Measurements from ENCODE around the gene URI1. TPM values are rescaled to one million over a fixed set of nuclear protein-coding genes. Genes with fewer than 3 reads are reported as not detected.
A peak's percentile ranks its signal among the peaks of the same experiment; 100 is the strongest.

The URI1 gene
- total and polyA plus RNA-seq, 10 donors: 23.8 to 64.6 (median 52.4) TPM

DNA sequence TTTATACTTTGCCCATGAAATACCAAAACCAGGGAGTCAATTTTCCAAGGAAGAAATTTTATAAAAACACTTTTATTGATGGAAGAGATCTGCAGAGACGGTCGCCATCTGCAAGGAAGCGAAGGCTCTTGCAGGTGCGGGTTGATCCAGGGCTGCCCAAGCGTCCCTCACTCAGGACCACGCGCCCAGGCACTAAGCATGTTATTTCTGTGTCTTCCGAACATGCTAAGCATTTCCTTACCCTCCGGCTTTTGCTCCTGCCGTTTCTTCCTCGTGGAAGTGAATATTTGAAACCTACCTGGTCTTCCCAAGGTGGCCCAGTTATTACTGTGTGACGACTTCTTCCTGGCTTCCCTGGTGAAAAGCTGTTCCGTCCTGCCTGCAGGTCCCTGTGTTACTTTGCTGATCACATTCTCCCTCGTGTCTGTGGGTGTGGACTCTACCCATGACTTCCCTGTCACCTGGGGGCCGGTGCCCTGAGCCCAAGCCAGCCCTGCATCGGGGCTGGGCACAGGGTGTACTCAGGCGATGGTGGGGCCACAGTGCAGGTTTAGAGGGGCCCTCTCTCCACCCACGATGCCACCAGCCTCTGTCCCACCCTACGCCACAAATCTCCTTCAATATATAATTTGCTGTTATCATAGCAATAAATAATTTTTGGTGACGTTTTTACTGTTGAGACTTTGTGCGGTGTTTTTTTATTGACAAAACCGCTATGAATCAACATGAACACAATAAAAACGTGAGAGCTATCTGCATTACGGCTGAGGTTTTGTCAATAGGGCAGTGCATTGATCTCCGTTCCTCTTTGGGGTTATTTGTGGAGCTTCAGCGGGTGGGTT is 119.4 kb downstream of the URI1 start:
- H3K27me3 ChIP-seq (replicated peaks in 1 of 7): peaks cover 0 to 37% (median 0%) of the 10 kb centered on the region in 7 donors
- H3K27ac ChIP-seq: no peak overlapping the region
- peaks cover 0 to 7% (median 0%) of the 10 kb centered on the region in 8 donors for H3K9me3 ChIP-seq
- H3K4me3 ChIP-seq: no peak overlapping the region
- H3K36me3 ChIP-seq: no peaks in the 10 kb centered on the region
- no peak for TF ChIP-seq POLR2A (IDR thresholded peaks at IDR 0.05)
- no peak for TF ChIP-seq POLR2AphosphoS5 (IDR thresholded peaks at IDR 0.05)
- TF ChIP-seq, protein P1, sequence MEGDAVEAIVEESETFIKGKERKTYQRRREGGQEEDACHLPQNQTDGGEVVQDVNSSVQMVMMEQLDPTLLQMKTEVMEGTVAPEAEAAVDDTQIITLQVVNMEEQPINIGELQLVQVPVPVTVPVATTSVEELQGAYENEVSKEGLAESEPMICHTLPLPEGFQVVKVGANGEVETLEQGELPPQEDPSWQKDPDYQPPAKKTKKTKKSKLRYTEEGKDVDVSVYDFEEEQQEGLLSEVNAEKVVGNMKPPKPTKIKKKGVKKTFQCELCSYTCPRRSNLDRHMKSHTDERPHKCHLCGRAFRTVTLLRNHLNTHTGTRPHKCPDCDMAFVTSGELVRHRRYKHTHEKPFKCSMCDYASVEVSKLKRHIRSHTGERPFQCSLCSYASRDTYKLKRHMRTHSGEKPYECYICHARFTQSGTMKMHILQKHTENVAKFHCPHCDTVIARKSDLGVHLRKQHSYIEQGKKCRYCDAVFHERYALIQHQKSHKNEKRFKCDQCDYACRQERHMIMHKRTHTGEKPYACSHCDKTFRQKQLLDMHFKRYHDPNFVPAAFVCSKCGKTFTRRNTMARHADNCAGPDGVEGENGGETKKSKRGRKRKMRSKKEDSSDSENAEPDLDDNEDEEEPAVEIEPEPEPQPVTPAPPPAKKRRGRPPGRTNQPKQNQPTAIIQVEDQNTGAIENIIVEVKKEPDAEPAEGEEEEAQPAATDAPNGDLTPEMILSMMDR (IDR thresholded peaks at IDR 0.05 in 8 of 11, conservative IDR thresholded peaks at IDR 0.05 in 3 of 11): no peak
- 81 to 85% (median 83%) methylated on average over 26 of the region's 26 CpGs for WGBS, 5 donors
- H3K4me1 ChIP-seq: no peaks in the 10 kb centered on the region
- peak; percentile 46 for DNase-seq
- intact Hi-C loops (cut with DNase I; ENCODE audit: low total_unique reads): no loop called here

DNA sequence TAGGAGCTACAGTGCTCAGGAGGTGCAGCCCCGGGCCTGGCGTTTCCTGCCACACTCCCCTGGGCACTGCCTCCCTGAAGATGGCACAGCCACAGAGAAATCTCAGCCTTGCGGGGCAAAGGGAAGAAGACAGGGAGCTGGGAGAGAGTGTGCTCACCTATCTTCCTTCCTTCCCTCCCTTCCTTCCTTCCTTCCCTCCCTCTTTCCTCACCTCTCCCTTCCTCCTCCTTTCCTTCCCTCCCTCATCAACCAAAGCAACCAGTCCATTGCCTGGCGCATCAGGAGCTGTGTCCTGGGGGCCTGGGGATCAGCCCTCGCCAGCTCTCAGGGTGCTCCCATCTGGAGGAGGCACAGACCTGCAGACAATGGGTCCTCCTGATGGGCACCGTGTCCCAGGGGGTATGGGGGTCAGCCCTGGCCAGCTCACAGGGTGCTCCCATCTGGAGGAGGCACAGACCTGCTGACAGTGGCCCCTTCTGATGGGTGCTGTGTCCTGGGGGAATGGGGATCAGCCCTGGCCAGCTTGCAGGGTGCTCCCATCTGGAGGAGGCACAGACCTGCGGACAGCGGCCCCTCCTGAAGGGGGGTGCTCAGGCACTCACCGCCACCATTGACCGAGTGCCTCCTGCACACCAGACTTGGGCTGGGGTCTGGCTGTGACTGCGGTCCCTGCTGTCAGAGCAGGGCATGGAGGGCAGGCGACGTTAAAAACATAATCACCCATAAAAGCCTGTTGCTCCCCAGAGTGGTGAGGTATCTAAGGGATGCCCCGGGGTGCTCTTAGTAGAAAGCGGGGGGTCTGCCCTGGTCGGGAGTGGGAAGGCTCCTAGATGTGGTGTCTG is 120.2 kb downstream of the URI1 start:
- Histone ChIP-seq H3K9me3 (no peaks in the 10 kb centered on the region), H3K4me3 (no peak overlapping the region), H3K4me1 (no peaks in the 10 kb centered on the region), H3K36me3 (no peaks in the 10 kb centered on the region), H3K27ac (no peak overlapping the region), H3K27me3 (replicated peaks in 1 of 7) (peaks cover 0 to 37% (median 0%) of the 10 kb centered on the region in 7 donors)
- TF ChIP-seq POLR2AphosphoS5 (IDR thresholded peaks at IDR 0.05) (no peak), POLR2A (IDR thresholded peaks at IDR 0.05) (no peak)
- TF ChIP-seq, protein P1 (IDR thresholded peaks at IDR 0.05 in 8 of 11, conservative IDR thresholded peaks at IDR 0.05 in 3 of 11): no peak
- intact Hi-C loops (cut with DNase I; ENCODE audit: low total_unique reads): no loop called here
- peak; percentile 65 for DNase-seq
- 70 to 83% (median 79%) methylated on average over 11 to 16 of the region's 16 CpGs for WGBS, 5 donors

DNA sequence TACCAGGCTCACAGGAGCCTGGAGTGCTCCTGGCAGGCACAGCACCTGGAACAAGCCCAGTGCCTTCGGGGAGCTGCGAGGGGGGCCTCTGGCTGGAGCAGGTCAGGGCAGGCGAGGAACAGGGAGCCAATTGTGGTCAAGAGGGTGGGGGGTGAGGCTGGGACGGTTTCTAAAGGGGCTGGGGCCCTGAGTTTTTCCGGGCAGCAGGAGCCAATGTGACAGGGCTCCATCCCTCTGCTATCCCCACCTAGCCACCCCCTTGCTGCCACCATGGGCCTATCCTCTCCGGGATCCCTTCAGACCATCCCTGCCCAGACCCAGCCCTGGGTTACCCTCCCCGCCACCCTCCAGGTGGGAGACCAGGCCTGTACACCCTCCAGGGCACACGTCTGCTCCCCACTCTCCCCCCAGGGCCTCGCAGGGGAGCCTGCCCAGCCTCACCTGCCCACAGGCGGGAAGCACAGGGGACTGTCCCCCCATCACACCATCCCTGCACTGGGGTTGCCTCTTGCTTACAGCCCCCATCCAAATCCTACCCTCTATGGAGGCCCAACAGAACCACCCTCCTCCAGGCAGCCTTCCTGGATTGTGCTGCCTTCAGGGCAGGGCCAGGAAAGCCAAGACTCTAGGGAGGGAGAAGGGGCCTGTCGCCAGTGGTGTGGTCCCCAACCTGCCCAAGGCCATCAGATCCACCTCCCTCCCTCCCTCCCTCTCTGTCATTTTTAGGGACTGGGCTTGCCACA is 121.0 kb downstream of the URI1 start:
- Histone ChIP-seq H3K36me3 (no peaks in the 10 kb centered on the region), H3K27me3 (replicated peaks in 1 of 7) (peaks cover 0 to 37% (median 0%) of the 10 kb centered on the region in 7 donors), H3K4me1 (no peaks in the 10 kb centered on the region), H3K4me3 (no peak overlapping the region), H3K9me3 (no peaks in the 10 kb centered on the region), H3K27ac (no peak overlapping the region)
- WGBS, 5 donors: 79 to 95% (median 84%) methylated on average over 9 to 11 of the region's 11 CpGs
- intact Hi-C loops (cut with DNase I; ENCODE audit: low total_unique reads): no loop called here
- DNase-seq: peak; percentile 63
- TF ChIP-seq POLR2A (IDR thresholded peaks at IDR 0.05) (no peak), POLR2AphosphoS5 (IDR thresholded peaks at IDR 0.05) (no peak)
- TF ChIP-seq, protein P1 (IDR thresholded peaks at IDR 0.05 in 8 of 11, conservative IDR thresholded peaks at IDR 0.05 in 3 of 11): no peak

Data from spleen (tissue), 11 donors.